ENCODE measurements around the gene SIRPA. TPM values are rescaled to one million over a fixed set of nuclear protein-coding genes. Genes with fewer than 3 reads are reported as not detected.

The SIRPA gene
- polyA plus RNA-seq, 1 donor (not counting 4 experiments of a cell fraction or from before 2014, with no cell fraction given): 23.7 TPM

DNA sequence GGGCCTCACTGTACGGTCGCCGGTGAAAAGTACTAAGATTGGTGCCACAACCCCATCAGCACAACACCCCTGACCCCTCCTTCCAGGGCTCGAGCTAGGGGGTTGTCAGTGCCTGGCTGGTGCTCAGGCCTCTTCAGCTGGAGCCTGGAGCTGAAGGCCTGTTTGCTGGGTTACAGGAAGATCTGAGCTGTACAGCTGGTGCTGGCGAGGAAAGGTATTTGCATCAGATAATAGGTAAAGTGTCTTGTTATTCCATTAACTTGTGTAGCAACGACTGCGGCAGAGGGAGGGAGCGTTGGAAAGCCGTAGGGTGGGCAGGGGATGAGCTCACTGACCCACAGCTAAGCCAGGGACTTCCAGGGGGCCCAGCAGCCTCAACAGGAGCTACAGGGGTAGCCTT lies 15.8 kb upstream of the SIRPA start:
- Histone ChIP-seq H3K36me3 (ENCODE audit: control insufficient read depth in 2 of 2, extremely low read depth in 1 of 2, insufficient read depth in 2 of 2, low read length in 2 of 2) (no peaks in the 10 kb centered on the region), H3K79me2 (ENCODE audit: control insufficient read depth, insufficient read depth, low read length) (no peaks in the 10 kb centered on the region), H3K27me3 (ENCODE audit: control insufficient read depth, extremely low read depth, insufficient read depth, low read length) (no peaks in the 10 kb centered on the region), H3K9me3 (ENCODE audit: control insufficient read depth, low read depth, low read length) (no peaks in the 10 kb centered on the region), H3K4me3 (ENCODE audit: control insufficient read depth in 2 of 3, extremely low read depth in 1 of 3, insufficient read depth in 2 of 3, low read depth in 1 of 3, low read length in 3 of 3) (no peak overlapping the region), H4K20me1 (ENCODE audit: control insufficient read depth, extremely low read depth, insufficient read depth, low read length) (no peaks in the 10 kb centered on the region), H3K9me1 (ENCODE audit: control insufficient read depth, extremely low read depth, insufficient read depth, low read length) (no peaks in the 10 kb centered on the region), H3K27ac (ENCODE audit: control insufficient read depth, insufficient read depth, low read length) (no peak overlapping the region), H3K4me1 (ENCODE audit: control insufficient read depth, extremely low read depth, insufficient read depth, low read length) (peaks cover 10% of the 10 kb centered on the region), H3K4me2 (ENCODE audit: control insufficient read depth, extremely low read depth, insufficient read depth, low read depth, low read length) (no peak overlapping the region), H2AFZ (ENCODE audit: control insufficient read depth, low read length) (no peak overlapping the region), H3K9ac (ENCODE audit: control insufficient read depth, extremely low read depth, insufficient read depth, low read length) (no peak overlapping the region)
- FAIRE-seq: no peak
- TF ChIP-seq, protein P1, sequence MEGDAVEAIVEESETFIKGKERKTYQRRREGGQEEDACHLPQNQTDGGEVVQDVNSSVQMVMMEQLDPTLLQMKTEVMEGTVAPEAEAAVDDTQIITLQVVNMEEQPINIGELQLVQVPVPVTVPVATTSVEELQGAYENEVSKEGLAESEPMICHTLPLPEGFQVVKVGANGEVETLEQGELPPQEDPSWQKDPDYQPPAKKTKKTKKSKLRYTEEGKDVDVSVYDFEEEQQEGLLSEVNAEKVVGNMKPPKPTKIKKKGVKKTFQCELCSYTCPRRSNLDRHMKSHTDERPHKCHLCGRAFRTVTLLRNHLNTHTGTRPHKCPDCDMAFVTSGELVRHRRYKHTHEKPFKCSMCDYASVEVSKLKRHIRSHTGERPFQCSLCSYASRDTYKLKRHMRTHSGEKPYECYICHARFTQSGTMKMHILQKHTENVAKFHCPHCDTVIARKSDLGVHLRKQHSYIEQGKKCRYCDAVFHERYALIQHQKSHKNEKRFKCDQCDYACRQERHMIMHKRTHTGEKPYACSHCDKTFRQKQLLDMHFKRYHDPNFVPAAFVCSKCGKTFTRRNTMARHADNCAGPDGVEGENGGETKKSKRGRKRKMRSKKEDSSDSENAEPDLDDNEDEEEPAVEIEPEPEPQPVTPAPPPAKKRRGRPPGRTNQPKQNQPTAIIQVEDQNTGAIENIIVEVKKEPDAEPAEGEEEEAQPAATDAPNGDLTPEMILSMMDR (optimal IDR thresholded peaks at IDR 0.05 in 1 of 3, IDR thresholded peaks at IDR 0.05 in 1 of 3, conservative IDR thresholded peaks at IDR 0.05 in 1 of 3; ENCODE audit: extremely low read depth in 1 of 3, insufficient read depth in 2 of 3, low read length in 3 of 3): no peak
- no peak for TF ChIP-seq EZH2 (IDR thresholded peaks at IDR 0.05; ENCODE audit: low read length)
- dilution Hi-C loops (cut with MboI; ENCODE audit: extremely low pct_ligation_motif_present, low sequenced_read_pairs): no loop called here
- no peak for DNase-seq (ENCODE audit: low read depth, low spot score)

DNA sequence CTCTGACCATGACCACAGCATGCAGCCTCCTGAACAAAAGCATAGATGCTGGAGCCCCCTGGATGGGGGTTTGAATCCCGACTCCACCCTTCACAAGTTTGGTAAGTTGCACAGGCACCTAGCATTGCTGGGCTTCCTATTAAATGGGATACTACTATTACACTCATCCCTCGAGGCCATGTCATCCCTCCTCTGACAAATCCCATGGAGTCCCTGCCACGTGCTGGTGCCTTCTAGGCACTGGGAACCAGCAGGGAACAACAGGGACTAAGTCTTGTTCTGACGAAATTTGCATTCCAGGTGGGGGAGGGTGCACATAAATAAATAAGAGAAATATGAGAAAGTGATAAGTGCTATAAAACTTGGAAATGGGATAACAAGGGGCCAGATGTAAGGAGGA lies 15.3 kb upstream of the SIRPA start:
- FAIRE-seq: no peak
- dilution Hi-C loops (cut with MboI; ENCODE audit: extremely low pct_ligation_motif_present, low sequenced_read_pairs): no loop called here
- no peak for TF ChIP-seq EZH2 (IDR thresholded peaks at IDR 0.05; ENCODE audit: low read length)
- TF ChIP-seq, protein P1 (optimal IDR thresholded peaks at IDR 0.05 in 1 of 3, IDR thresholded peaks at IDR 0.05 in 1 of 3, conservative IDR thresholded peaks at IDR 0.05 in 1 of 3; ENCODE audit: extremely low read depth in 1 of 3, insufficient read depth in 2 of 3, low read length in 3 of 3): no peak

More for the DNA sequence above, 15.3 kb upstream of the SIRPA start:
- H3K27ac ChIP-seq (ENCODE audit: control insufficient read depth, insufficient read depth, low read length): no peak overlapping the region
- H2AFZ ChIP-seq (ENCODE audit: control insufficient read depth, low read length): no peak overlapping the region
- H3K9ac ChIP-seq (ENCODE audit: control insufficient read depth, extremely low read depth, insufficient read depth, low read length): no peak overlapping the region
- no peaks in the 10 kb centered on the region for H3K27me3 ChIP-seq (ENCODE audit: control insufficient read depth, extremely low read depth, insufficient read depth, low read length)
- peaks cover 10% of the 10 kb centered on the region for H3K4me1 ChIP-seq (ENCODE audit: control insufficient read depth, extremely low read depth, insufficient read depth, low read length)
- H3K79me2 ChIP-seq (ENCODE audit: control insufficient read depth, insufficient read depth, low read length): no peaks in the 10 kb centered on the region
- no peak overlapping the region for H3K4me3 ChIP-seq (ENCODE audit: control insufficient read depth in 2 of 3, extremely low read depth in 1 of 3, insufficient read depth in 2 of 3, low read depth in 1 of 3, low read length in 3 of 3)
- no peaks in the 10 kb centered on the region for H3K36me3 ChIP-seq (ENCODE audit: control insufficient read depth in 2 of 2, extremely low read depth in 1 of 2, insufficient read depth in 2 of 2, low read length in 2 of 2)
- H3K9me1 ChIP-seq (ENCODE audit: control insufficient read depth, extremely low read depth, insufficient read depth, low read length): no peaks in the 10 kb centered on the region
- no peaks in the 10 kb centered on the region for H3K9me3 ChIP-seq (ENCODE audit: control insufficient read depth, low read depth, low read length)
- no peaks in the 10 kb centered on the region for H4K20me1 ChIP-seq (ENCODE audit: control insufficient read depth, extremely low read depth, insufficient read depth, low read length)
- no peak for DNase-seq (ENCODE audit: low read depth, low spot score)
- H3K4me2 ChIP-seq (ENCODE audit: control insufficient read depth, extremely low read depth, insufficient read depth, low read depth, low read length): no peak overlapping the region
